ENCODE measurements around the gene SNX24.

DNA sequence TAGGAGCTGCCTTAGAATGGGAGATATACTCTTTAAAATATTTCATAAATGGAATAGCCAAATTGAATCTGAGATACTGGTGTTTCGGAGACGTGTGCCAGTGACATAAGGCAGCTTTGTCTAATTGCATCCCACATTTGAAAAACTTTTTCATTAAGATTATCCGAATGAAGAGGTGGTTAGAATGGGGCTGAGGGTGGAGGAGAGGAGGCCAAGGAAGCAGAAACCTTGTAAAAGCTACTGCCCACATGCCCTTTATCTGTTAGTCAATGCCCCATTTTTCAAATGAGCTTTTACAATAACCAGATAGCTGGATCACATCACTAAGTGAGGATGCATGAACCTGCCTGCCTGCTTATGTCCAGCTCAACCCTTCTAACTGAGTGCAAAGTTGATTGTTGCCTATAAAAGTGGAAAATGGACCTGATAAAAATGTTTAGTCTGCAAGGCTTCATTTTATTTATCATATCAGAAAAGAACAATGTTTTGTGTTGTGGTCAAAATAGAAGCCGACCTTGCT lies 34.8 kb downstream of the SNX24 start:
- TF ChIP-seq, protein P1, sequence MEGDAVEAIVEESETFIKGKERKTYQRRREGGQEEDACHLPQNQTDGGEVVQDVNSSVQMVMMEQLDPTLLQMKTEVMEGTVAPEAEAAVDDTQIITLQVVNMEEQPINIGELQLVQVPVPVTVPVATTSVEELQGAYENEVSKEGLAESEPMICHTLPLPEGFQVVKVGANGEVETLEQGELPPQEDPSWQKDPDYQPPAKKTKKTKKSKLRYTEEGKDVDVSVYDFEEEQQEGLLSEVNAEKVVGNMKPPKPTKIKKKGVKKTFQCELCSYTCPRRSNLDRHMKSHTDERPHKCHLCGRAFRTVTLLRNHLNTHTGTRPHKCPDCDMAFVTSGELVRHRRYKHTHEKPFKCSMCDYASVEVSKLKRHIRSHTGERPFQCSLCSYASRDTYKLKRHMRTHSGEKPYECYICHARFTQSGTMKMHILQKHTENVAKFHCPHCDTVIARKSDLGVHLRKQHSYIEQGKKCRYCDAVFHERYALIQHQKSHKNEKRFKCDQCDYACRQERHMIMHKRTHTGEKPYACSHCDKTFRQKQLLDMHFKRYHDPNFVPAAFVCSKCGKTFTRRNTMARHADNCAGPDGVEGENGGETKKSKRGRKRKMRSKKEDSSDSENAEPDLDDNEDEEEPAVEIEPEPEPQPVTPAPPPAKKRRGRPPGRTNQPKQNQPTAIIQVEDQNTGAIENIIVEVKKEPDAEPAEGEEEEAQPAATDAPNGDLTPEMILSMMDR (conservative IDR thresholded peaks at IDR 0.05; ENCODE audit: low read depth in 2 of 2): no peak
- TF ChIP-seq POLR2AphosphoS5 (IDR thresholded peaks at IDR 0.05; ENCODE audit: low read depth) (no peak), STAT1 (IDR thresholded peaks at IDR 0.05; ENCODE audit: unreplicated experiment) (no peak), CREB1 (CRISPR knock-in tag; IDR thresholded peaks at IDR 0.05; ENCODE audit: low read depth) (no peak), EZH2 (IDR thresholded peaks at IDR 0.05; ENCODE audit: low read depth, unreplicated experiment) (no peak), EZH2phosphoT487 (IDR thresholded peaks at IDR 0.05; ENCODE audit: unreplicated experiment) (no peak), JUNB (IDR thresholded peaks at IDR 0.05; ENCODE audit: unreplicated experiment) (no peak), NANOG (IDR thresholded peaks at IDR 0.05; ENCODE audit: borderline replicate concordance) (no peak)
- TF ChIP-seq, protein P2, sequence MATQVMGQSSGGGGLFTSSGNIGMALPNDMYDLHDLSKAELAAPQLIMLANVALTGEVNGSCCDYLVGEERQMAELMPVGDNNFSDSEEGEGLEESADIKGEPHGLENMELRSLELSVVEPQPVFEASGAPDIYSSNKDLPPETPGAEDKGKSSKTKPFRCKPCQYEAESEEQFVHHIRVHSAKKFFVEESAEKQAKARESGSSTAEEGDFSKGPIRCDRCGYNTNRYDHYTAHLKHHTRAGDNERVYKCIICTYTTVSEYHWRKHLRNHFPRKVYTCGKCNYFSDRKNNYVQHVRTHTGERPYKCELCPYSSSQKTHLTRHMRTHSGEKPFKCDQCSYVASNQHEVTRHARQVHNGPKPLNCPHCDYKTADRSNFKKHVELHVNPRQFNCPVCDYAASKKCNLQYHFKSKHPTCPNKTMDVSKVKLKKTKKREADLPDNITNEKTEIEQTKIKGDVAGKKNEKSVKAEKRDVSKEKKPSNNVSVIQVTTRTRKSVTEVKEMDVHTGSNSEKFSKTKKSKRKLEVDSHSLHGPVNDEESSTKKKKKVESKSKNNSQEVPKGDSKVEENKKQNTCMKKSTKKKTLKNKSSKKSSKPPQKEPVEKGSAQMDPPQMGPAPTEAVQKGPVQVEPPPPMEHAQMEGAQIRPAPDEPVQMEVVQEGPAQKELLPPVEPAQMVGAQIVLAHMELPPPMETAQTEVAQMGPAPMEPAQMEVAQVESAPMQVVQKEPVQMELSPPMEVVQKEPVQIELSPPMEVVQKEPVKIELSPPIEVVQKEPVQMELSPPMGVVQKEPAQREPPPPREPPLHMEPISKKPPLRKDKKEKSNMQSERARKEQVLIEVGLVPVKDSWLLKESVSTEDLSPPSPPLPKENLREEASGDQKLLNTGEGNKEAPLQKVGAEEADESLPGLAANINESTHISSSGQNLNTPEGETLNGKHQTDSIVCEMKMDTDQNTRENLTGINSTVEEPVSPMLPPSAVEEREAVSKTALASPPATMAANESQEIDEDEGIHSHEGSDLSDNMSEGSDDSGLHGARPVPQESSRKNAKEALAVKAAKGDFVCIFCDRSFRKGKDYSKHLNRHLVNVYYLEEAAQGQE (IDR thresholded peaks at IDR 0.05; ENCODE audit: unreplicated experiment): no peak
- TF ChIP-seq, protein P3, sequence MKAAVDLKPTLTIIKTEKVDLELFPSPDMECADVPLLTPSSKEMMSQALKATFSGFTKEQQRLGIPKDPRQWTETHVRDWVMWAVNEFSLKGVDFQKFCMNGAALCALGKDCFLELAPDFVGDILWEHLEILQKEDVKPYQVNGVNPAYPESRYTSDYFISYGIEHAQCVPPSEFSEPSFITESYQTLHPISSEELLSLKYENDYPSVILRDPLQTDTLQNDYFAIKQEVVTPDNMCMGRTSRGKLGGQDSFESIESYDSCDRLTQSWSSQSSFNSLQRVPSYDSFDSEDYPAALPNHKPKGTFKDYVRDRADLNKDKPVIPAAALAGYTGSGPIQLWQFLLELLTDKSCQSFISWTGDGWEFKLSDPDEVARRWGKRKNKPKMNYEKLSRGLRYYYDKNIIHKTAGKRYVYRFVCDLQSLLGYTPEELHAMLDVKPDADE (IDR thresholded peaks at IDR 0.05): no peak
- TF ChIP-seq, protein P4, sequence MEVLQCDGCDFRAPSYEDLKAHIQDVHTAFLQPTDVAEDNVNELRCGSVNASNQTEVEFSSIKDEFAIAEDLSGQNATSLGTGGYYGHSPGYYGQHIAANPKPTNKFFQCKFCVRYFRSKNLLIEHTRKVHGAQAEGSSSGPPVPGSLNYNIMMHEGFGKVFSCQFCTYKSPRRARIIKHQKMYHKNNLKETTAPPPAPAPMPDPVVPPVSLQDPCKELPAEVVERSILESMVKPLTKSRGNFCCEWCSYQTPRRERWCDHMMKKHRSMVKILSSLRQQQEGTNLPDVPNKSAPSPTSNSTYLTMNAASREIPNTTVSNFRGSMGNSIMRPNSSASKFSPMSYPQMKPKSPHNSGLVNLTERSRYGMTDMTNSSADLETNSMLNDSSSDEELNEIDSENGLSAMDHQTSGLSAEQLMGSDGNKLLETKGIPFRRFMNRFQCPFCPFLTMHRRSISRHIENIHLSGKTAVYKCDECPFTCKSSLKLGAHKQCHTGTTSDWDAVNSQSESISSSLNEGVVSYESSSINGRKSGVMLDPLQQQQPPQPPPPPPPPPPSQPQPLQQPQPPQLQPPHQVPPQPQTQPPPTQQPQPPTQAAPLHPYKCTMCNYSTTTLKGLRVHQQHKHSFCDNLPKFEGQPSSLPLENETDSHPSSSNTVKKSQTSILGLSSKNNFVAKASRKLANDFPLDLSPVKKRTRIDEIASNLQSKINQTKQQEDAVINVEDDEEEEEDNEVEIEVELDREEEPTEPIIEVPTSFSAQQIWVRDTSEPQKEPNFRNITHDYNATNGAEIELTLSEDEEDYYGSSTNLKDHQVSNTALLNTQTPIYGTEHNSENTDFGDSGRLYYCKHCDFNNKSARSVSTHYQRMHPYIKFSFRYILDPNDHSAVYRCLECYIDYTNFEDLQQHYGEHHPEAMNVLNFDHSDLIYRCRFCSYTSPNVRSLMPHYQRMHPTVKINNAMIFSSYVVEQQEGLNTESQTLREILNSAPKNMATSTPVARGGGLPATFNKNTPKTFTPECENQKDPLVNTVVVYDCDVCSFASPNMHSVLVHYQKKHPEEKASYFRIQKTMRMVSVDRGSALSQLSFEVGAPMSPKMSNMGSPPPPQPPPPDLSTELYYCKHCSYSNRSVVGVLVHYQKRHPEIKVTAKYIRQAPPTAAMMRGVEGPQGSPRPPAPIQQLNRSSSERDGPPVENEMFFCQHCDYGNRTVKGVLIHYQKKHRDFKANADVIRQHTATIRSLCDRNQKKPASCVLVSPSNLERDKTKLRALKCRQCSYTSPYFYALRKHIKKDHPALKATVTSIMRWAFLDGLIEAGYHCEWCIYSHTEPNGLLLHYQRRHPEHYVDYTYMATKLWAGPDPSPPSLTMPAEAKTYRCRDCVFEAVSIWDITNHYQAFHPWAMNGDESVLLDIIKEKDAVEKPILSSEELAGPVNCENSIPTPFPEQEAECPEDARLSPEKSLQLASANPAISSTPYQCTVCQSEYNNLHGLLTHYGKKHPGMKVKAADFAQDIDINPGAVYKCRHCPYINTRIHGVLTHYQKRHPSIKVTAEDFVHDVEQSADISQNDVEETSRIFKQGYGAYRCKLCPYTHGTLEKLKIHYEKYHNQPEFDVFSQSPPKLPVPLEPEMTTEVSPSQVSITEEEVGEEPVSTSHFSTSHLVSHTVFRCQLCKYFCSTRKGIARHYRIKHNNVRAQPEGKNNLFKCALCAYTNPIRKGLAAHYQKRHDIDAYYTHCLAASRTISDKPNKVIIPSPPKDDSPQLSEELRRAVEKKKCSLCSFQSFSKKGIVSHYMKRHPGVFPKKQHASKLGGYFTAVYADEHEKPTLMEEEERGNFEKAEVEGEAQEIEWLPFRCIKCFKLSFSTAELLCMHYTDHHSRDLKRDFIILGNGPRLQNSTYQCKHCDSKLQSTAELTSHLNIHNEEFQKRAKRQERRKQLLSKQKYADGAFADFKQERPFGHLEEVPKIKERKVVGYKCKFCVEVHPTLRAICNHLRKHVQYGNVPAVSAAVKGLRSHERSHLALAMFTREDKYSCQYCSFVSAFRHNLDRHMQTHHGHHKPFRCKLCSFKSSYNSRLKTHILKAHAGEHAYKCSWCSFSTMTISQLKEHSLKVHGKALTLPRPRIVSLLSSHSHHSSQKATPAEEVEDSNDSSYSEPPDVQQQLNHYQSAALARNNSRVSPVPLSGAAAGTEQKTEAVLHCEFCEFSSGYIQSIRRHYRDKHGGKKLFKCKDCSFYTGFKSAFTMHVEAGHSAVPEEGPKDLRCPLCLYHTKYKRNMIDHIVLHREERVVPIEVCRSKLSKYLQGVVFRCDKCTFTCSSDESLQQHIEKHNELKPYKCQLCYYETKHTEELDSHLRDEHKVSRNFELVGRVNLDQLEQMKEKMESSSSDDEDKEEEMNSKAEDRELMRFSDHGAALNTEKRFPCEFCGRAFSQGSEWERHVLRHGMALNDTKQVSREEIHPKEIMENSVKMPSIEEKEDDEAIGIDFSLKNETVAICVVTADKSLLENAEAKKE (CRISPR knock-in tag; IDR thresholded peaks at IDR 0.05): no peak

Measured in GM23338 (cell line).